Neural cell (in vitro differentiated cells): ENCODE data around the gene MCL1. TPM values are rescaled to one million over a fixed set of nuclear protein-coding genes. Genes with fewer than 3 reads are reported as not detected.

Experiments used
- H2AFZ ChIP-seq: fragments of 200-600, 300-800 bp; sonication (generic), shearing (Covaris generic); 2 replicates; pipeline ENCODE4 v1.6.0; 2014; ENCODE audit warnings: low read depth, mild to moderate bottlenecking, antibody characterized with exemption, low read length, moderate library complexity
- H3F3A ChIP-seq: fragments of 200-600 bp; shearing (Covaris generic); 2 replicates; pipeline ENCODE4 v1.6.1; 2016; ENCODE audit warnings: mild to moderate bottlenecking, moderate library complexity, mixed read lengths, antibody characterized with exemption, low read length; ENCODE audit not compliant: insufficient read depth, poor library complexity, severe bottlenecking
- H3K27ac ChIP-seq: fragments of 200-600, 300-800 bp; sonication (generic), shearing (Covaris generic); 2 replicates; pipeline ENCODE4 v1.5.1; 2014; ENCODE audit warnings: mild to moderate bottlenecking, low read length, moderate library complexity
- H3K27me3 ChIP-seq: fragments of 300-800, 200-600 bp; sonication (generic), shearing (Covaris generic); 2 replicates; pipeline ENCODE4 v1.6.0; 2014; ENCODE audit warnings: mild to moderate bottlenecking, low read depth, low read length, moderate library complexity; ENCODE audit not compliant: insufficient read depth
- H3K36me3 ChIP-seq: fragments of 300-800, 200-600 bp; sonication (generic), shearing (Covaris generic); 2 replicates; pipeline ENCODE4 v1.5.1; 2014; ENCODE audit warnings: mild to moderate bottlenecking, antibody characterized with exemption, low read length, moderate library complexity; ENCODE audit not compliant: insufficient read depth
- H3K4me2 ChIP-seq: fragments of 300-800, 200-600 bp; sonication (generic), shearing (Covaris generic); 2 replicates; pipeline ENCODE4 v1.6.0; 2014; ENCODE audit warnings: mild to moderate bottlenecking, low read length
- H3K4me3 ChIP-seq: fragments of 300-800, 200-600 bp; sonication (generic), shearing (Covaris generic); 2 replicates; pipeline ENCODE4 v1.5.1; 2014; ENCODE audit warnings: mild to moderate bottlenecking, low read length, moderate library complexity
- H3K79me2 ChIP-seq: fragments of 200-600 bp; shearing (Covaris generic); replicated peaks from 2 replicates; pipeline ENCODE4 v1.6.0; 2014; ENCODE audit warnings: mild to moderate bottlenecking, low read length, moderate library complexity; ENCODE audit not compliant: insufficient read depth
- H3K9ac ChIP-seq: fragments of 300-800, 200-600 bp; sonication (generic), shearing (Covaris generic); 2 replicates; pipeline ENCODE4 v1.6.1; 2016; ENCODE audit warnings: mild to moderate bottlenecking, low read length, mixed read lengths
- H3K9me2 ChIP-seq: fragments of 200-600 bp; shearing (Covaris generic); 2 replicates; pipeline ENCODE4 v1.6.1; 2016; ENCODE audit warnings: mild to moderate bottlenecking, low read length, mixed read lengths; ENCODE audit not compliant: insufficient read depth
- H3K9me3 ChIP-seq: fragments of 200-600, 300-800 bp; sonication (generic), shearing (Covaris generic); 2 replicates; pipeline ENCODE4 v1.6.1; 2016; ENCODE audit warnings: mild to moderate bottlenecking, mixed run types, low read length, moderate library complexity, mixed read lengths
- H4K20me1 ChIP-seq: fragments of 200-600 bp; shearing (Covaris generic); 2 replicates; pipeline ENCODE4 v1.6.1; 2016; ENCODE audit warnings: mild to moderate bottlenecking, mixed run types; ENCODE audit not compliant: insufficient read depth
- CTCF ChIP-seq: fragments of 450-650 bp; IDR thresholded peaks from 2 replicates; pipeline ENCODE4 v1.5.1; 2014; ENCODE audit warnings: antibody characterized with exemption, mild to moderate bottlenecking, moderate library complexity; ENCODE audit not compliant: poor library complexity, severe bottlenecking
- EP300 ChIP-seq: fragments of 450-650 bp; conservative IDR thresholded peaks from 2 replicates; pipeline ENCODE4 v1.6.1; 2014; ENCODE audit warnings: antibody characterized with exemption, mild to moderate bottlenecking, moderate library complexity; ENCODE audit not compliant: poor library complexity, severe bottlenecking
- EZH2 ChIP-seq: fragments of 200-600, 300-800 bp; shearing (Covaris generic), sonication (generic); IDR thresholded peaks from 2 replicates; pipeline ENCODE4 v1.6.1; 2014; ENCODE audit warnings: antibody characterized with exemption, low read length, borderline replicate concordance, mild to moderate bottlenecking; ENCODE audit not compliant: insufficient read depth, poor library complexity, severe bottlenecking
- MXI1 ChIP-seq: fragments of 450-650 bp; conservative IDR thresholded peaks from 2 replicates; pipeline ENCODE4 v1.6.1; 2014; ENCODE audit warnings: antibody characterized with exemption, mild to moderate bottlenecking; ENCODE audit not compliant: poor library complexity, severe bottlenecking
- POLR2AphosphoS5 ChIP-seq: IDR thresholded peaks from 2 replicates; pipeline ENCODE4 v1.6.1; 2012
- RAD21 ChIP-seq: fragments of 450-650 bp; conservative IDR thresholded peaks from 2 replicates; pipeline ENCODE4 v1.6.1; 2014; ENCODE audit warnings: antibody characterized with exemption, mild to moderate bottlenecking, moderate library complexity
- SMC3 ChIP-seq: fragments of 450-650 bp; conservative IDR thresholded peaks from 2 replicates; pipeline ENCODE4 v1.6.1; 2014; ENCODE audit warnings: antibody characterized with exemption, mild to moderate bottlenecking, moderate library complexity; ENCODE audit not compliant: poor library complexity
- TAF1 ChIP-seq: IDR thresholded peaks from 2 replicates; pipeline ENCODE4 v1.6.1; 2012; ENCODE audit warnings: low read depth
- polyA plus RNA-seq: library from polyadenylated mRNA; depleted of rRNA; stranded (reverse); fragments of >200 nt; gene quantifications from 2 replicates; pipeline ENCODE4 v1.2.3, GENCODE V29; 2014
- TF ChIP-seq, protein P1 (sequence below): IDR thresholded peaks from 2 replicates; pipeline ENCODE4 v1.6.1; 2012; ENCODE audit warnings: borderline replicate concordance

Gene MCL1
- polyA plus RNA-seq, 1 donor from 2014 or later, result 171 TPM

- no peak for TF ChIP-seq POLR2AphosphoS5
Measured at GRCh38 chr1:150562446-150563339, 16.7 kb downstream of the MCL1 start (continued).

DNA sequence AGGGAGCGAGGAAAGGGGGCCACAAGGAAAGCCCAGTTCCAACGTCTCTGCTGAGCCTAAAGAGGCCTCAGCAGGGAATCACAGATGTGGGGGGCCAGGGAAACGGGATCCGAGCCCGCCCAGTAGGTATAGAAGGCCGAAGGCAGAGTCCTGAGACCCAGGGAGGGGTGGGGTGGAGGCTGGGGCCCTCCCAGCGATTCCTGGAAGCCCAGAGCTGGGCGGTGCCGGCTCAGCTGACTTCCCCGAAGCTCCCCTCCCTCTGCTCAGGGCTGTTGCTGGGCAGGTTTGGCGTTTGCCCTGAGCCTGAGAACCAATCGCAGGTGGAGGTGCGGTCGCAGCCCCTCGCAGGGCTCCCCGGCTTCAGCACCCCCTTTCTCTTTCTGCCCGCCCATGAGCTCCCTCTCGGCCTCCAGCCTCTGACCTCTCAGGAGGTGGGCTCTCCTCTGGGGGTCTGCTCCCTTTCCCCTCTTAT, 17.4 kb downstream of the MCL1 start:
- peaks cover 17% of the 10 kb centered on the region for H3K79me2 ChIP-seq
- TF ChIP-seq EP300 (peak; percentile 70), RAD21 (no peak)
- no peaks in the 10 kb centered on the region for H3K27me3 ChIP-seq
- H4K20me1 ChIP-seq, result no peaks in the 10 kb centered on the region
- H3K27ac ChIP-seq, result peak overlapping the region; percentile 78
- peak overlapping the region; percentile 64 for H3K4me3 ChIP-seq
- no peaks in the 10 kb centered on the region for H3K9me3 ChIP-seq
- H3F3A ChIP-seq, result peaks cover 4% of the 10 kb centered on the region
- H3K4me2 ChIP-seq, result peak overlapping the region; percentile 76
- H3K36me3 ChIP-seq, result no peaks in the 10 kb centered on the region
- H3K9ac ChIP-seq, result peak overlapping the region; percentile 77
- no peaks in the 10 kb centered on the region for H3K9me2 ChIP-seq
- H2AFZ ChIP-seq, result peak overlapping the region; percentile 91

DNA sequence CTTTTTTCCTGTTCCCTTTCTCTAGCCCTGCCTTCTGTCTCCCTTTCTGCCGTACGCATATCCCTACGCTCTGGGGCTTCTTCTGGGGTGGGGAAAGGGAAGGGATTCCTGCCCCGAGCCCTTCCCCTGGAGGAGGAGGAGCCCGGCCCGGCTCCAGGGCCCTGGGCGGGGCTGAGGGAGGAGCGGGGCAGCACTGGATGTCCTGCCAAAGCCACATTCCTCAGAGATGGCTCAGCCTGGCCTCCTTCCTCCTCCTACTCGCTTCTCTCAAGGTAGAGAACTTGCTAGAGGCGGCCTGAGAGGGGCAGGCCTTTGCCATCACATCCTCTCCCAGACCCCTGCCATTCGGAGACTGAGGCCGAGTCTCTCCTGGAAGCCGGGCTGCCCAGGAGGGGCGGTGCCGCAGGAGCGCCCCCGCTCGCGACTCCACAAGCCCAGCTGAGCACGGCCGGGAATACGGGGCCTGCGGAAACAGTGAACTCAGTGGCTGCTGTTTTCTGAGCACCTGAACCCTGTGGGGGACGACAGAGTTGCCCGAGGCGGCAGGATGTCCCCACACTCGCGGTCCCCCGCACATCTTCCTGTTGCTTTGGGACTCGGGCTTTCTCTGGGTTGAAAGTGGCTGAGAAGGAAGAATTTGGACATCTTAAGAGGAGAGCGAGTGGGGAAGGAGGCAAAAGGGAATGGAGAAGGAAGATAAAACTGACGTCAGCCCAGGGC, 18.0 kb downstream of the MCL1 start:
- Histone ChIP-seq H3K36me3 (no peaks in the 10 kb centered on the region), H3K4me3 (peak overlapping the region; percentile 64), H3K4me2 (peak overlapping the region; percentile 76), H3K27me3 (no peaks in the 10 kb centered on the region), H2AFZ (peak overlapping the region; percentile 91), H3K79me2 (peaks cover 11% of the 10 kb centered on the region), H3K9me3 (no peaks in the 10 kb centered on the region), H4K20me1 (no peaks in the 10 kb centered on the region), H3F3A (peaks cover 4% of the 10 kb centered on the region), H3K9ac (peak overlapping the region; percentile 77), H3K27ac (peak overlapping the region; percentile 78), H3K9me2 (no peaks in the 10 kb centered on the region)
- TF ChIP-seq EZH2, result no peak
- peak; percentile 1 for TF ChIP-seq MXI1
- peak; percentile 56 for TF ChIP-seq CTCF
- peak; percentile 59 for TF ChIP-seq TAF1
- no peak for TF ChIP-seq EP300
- TF ChIP-seq, protein P1, sequence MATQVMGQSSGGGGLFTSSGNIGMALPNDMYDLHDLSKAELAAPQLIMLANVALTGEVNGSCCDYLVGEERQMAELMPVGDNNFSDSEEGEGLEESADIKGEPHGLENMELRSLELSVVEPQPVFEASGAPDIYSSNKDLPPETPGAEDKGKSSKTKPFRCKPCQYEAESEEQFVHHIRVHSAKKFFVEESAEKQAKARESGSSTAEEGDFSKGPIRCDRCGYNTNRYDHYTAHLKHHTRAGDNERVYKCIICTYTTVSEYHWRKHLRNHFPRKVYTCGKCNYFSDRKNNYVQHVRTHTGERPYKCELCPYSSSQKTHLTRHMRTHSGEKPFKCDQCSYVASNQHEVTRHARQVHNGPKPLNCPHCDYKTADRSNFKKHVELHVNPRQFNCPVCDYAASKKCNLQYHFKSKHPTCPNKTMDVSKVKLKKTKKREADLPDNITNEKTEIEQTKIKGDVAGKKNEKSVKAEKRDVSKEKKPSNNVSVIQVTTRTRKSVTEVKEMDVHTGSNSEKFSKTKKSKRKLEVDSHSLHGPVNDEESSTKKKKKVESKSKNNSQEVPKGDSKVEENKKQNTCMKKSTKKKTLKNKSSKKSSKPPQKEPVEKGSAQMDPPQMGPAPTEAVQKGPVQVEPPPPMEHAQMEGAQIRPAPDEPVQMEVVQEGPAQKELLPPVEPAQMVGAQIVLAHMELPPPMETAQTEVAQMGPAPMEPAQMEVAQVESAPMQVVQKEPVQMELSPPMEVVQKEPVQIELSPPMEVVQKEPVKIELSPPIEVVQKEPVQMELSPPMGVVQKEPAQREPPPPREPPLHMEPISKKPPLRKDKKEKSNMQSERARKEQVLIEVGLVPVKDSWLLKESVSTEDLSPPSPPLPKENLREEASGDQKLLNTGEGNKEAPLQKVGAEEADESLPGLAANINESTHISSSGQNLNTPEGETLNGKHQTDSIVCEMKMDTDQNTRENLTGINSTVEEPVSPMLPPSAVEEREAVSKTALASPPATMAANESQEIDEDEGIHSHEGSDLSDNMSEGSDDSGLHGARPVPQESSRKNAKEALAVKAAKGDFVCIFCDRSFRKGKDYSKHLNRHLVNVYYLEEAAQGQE, result no peak
- no peak for TF ChIP-seq SMC3
- no peak for TF ChIP-seq POLR2AphosphoS5
- peak; percentile 26 for TF ChIP-seq RAD21
